GM04503 (cell line): Measurements from ENCODE around the gene SCN1B.
"Not testable (repeated sequence)": the region's sequence is repeated elsewhere in the genome, so short reads cannot be mapped to it uniquely, and the experiment has no call there.

Experiments
- DNase-seq: peaks from one replicate; pipeline ENCODE4 v3.0.0-alpha.2; 2012; ENCODE audit warnings: low read depth

The SCN1B gene

GRCh38 chr19:35017507-35017906, 12.8 kb upstream of the SCN1B start:
- DNase-seq, result no peak

- DNase-seq, result no peak
Observed at GRCh38 chr19:35018379-35018778, 11.9 kb upstream of the SCN1B start.

DNA sequence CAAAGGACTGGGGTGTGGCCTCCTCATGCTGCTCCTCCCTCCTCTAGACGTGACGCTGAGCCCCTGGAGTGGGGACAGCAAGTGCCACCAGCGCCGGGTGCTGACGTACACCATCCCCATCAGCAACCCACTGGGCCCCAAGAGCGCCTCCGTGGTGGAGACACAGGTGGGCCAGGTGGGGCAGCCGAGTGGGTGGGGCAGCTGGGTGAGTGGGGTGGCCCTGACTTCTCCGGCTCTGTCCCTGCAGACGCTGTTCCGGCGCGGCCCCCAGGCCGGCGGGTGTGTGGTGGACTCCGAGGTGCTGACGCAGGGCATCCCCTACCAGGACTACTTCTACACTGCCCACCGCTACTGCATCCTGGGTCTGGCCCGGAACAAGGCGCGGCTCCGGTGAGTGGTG, 11.1 kb upstream of the SCN1B start:
- no peak for DNase-seq

GRCh38 chr19:35021016-35021415, 9.3 kb upstream of the SCN1B start:
- DNase-seq, result no peak

GRCh38 chr19:35021596-35021995, 8.7 kb upstream of the SCN1B start:
- no peak for DNase-seq

- no peak for DNase-seq
Observed at GRCh38 chr19:35022460-35022859, 7.8 kb upstream of the SCN1B start.

DNA sequence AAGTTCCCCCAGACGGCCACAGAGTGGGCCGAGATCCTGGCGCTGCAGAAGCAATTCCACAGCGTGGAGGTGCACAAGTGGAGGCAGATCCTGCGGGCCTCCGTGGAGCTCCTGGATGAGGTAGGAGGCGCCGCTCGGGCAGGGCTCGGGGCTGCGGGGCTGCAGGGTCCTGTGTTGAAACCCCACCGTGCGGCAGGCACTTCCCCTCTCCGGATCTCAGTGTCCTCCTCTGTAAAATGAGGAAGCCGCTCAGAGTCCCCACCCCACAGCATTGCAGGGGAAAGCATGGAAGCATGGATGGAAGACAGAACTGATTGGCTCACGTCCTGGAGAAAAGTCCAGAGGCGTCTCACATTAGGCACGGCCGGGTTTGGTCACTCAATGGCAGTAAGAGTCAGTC, 6.8 kb upstream of the SCN1B start:
- no peak for DNase-seq

DNA sequence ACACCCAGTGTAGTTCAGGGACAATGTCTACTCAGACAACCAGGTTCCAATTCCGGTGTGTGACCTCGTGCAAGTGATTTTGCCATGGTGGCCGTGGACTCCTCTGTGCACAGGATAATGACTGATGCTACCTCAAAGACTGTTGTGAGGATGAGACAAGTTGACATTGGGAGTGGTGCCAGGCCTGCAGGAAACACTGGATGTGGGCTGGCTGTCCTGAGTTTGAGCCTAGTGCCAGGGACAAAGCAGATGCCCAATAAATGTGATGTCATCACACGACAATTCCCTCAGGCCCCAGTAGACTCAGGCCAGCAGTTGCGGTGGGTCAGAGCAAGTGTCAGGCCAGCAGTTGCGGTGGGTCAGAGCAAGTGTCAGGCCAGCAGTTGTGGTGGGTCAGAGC, 6.2 kb upstream of the SCN1B start:
- DNase-seq, result no peak

DNA sequence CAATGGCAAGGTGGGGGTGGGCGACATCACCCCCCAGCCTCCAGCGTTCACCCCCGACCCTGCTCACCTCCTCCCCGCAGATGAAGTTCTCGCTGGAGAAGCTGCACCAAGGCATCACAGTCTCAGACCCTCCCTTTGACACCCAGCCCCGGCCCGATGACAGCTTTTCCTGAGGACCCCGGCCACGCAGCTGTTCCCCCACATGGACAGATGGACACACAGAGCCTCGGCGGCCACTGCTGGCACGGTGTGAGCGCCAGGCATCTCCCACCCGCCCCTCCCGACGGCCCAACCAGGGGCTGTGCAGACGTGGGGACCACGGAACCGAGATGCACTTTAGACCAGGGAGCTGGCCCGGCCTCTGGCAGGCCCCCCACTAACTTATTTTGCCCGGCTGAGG, 4.3 kb upstream of the SCN1B start:
- DNase-seq, result no peak

GRCh38 chr19:35026418-35026817, 3.9 kb upstream of the SCN1B start:
- no peak for DNase-seq

DNA sequence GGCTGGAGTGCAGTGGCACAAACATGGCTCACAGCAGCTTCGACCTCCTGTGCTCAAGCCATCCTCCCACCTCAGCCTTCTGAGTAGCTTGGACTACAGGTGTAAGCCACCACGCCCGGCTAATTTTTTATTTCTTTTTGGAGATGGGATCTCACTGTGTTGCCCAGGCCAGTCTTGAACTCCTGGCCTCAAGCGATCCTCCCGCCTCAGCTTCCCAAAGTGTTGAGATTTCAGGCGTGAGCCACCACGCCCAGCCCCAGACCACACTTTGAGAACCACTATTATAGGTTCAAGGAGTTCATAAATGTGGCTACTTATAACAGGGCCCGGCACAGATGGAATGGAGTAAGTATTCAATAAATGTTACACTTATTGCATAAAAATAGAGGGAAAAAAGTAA, 3.3 kb upstream of the SCN1B start:
- no peak for DNase-seq

DNA sequence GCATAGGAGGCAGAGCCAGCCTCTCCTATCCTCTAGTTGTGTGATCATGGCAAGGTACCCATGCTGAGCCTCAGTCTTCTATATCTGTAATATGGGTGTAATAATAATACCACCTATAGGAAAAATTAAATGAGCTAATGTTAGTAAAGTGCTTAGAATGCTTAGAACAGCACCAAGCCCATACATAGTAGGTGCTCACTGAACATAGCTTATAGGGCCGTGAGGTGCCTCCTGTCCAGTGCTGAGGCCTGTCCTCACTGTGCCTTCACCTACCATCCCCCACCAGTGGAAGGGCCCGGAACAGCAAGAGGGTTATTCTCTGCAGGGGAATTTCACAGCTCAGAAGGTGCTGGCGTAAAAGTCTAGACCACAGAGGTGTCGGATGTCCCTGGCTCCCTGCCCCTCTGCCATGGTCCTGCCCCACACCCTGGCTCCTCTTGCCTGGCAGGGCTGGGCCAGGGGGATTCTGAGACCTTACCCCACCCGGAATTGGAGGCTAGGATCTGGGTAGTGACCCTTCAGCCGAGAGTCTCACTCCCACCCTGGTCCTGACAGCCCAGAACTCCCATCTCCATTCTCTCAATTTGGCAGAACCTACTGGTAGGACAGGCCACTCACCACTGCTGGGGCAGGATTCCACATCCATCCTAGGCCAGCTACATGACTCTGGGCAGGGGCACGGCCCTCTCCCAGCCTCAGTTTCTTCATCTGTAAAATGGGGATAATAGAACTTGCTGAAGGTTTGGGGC, 2.2 kb upstream of the SCN1B start:
- DNase-seq, result no peak

- DNase-seq, result not testable (repeated sequence)
Observed at GRCh38 chr19:35028600-35028885, 1.7 kb upstream of the SCN1B start.

DNA sequence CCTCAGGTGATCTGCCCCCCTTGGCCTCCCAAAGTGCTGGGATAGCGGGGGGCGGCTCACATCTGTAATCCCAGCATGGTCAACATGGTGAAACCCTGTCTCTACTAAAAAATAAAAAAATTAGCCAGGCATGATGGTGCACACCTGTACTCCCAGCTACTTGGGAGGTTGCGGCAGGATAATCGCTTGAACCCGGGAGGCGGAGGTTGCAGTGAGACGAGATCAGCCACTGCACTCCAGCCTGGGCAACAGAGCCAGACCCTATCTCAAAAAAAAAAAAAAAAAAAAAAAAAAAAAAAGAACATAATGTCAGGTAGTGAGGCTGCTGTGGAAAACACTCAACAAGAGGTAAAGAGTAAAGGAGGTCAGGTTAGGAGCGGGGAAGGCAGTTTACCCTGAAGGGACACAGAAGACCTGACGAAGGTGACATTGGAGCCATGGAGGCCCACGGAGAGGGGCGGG, 964 bp upstream of the SCN1B start:
- not testable (repeated sequence) for DNase-seq

- DNase-seq, result no peak
Observed at GRCh38 chr19:35029737-35030256, 473 bp upstream of the SCN1B start.

- DNase-seq, result no peak
Observed at GRCh38 chr19:35031072-35031881, 1.0 kb downstream of the SCN1B start.

GRCh38 chr19:35032356-35032865, 2.1 kb downstream of the SCN1B start:
- DNase-seq, result no peak

GRCh38 chr19:35033067-35034004, 3.1 kb downstream of the SCN1B start:
- DNase-seq, result no peak

DNA sequence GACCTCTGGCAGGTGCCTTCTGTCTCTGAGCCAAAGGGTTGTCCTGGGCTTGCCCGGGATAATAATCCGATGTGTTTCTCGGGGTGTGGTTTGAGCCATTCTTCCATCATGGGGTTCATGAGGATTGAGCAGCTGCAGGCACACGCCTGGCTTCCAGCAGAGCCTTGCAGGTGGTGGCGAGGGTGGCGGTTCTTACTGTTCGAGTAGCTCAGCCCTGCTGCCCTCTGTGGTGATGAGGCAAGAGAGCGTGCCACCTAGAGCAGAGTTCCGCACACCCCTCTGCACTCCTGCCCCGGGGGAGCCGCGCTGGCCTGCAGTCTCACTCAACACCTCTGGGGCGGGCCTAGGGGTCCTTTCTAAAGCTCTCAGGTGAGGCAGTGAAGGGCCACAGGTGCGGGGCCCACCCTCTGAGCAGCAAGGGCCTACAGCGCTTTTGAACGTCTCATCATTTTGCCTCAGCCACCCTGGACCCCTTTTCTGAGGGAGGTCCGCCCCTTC, 3.8 kb downstream of the SCN1B start:
- DNase-seq, result no peak

DNA sequence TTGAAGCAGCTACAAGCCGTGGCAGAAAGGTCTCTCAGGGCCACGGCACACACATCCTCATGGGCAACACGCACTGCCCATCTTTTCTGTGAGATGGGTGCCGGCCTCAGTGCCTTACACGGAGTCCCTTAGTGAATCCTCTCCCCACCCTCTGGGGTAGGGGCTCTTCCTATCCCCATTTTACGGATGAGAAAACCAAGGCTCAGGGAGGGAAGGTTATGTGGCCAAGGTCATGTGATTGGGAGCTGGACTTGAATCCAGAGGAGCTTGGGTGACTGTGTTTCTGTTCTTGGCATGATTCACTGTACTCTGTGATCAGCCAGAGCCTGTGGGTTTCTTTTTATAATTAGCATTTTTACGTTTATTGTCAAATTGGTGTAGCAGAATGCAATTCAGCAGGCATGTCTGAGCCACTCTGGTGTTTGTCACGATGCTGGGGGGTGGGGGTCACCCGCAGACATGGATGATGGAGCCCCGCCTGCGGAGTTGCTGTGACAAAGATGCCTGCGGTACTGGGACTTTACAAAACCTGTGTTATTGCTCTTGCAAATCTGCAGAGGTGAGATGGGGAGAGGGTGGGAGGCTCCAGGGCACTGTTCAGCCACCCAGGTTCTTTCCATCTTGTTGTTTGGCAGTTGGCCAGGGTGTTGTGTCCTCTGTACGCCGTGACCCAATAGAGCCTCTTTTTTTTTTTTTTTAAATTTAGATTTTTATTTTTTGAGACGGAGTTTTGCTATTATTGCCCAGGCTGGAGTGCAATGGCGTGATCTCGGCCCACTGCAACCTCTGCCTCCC, 4.5 kb downstream of the SCN1B start:
- no peak for DNase-seq
